ENCODE data around the gene RPL28. TPM values are rescaled to one million over a fixed set of nuclear protein-coding genes. Genes with fewer than 3 reads are reported as not detected.
A peak's percentile ranks its signal among the peaks of the same experiment; 100 is the strongest.

Gene RPL28
- total RNA-seq, 1 donor from 2014 or later, result 229 TPM

DNA sequence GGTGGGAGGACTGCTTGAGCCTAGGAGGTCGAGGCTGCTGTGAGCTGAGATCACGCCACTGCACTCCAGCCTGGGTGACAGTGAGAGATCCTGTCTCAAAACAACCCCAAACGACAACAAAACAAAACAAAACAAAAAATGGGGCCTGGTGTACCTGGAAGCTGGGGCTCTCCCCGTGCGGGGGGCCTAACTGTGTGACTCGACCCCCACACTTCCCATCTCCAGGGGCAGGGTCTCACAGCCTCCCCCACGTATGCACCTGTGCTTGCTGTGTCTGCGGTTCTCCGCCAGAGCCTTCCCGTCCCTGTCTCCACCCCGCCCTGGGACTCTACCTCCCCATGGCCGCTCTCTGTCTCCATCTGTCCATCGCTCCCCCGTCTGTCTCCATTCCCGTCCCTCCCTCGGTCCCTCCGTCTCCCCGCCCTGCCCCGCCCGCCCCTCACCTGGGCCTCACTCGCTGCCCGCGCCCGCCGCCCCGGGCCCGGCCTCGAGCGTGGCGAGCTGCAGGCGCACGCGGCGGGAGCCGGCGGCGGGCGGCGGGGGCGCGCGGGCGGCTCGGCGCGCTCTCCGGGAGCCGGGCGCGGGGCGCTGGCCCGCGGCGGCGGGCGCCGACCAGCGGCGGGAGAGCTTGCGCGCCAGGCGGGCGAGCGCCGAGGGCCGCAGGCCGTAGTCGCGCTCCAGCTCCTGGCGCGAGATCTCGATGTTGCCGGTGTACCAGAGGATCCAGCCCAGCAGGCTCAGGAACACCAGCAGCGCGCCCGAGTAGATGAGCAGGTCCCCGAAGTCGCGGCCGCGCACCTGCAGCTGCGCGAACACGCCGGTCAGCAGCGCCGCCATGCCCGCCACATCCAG lies 2.2 kb upstream of the RPL28 start:
- peaks cover 37 to 46% (median 40%) of the 10 kb centered on the region in 3 donors for H3K4me1 ChIP-seq (ENCODE audit: control insufficient read depth in 3 of 3, insufficient read depth in 3 of 3, low read length in 3 of 3)
- peaks cover 0 to 2% (median 0%) of the 10 kb centered on the region in 3 donors for H3K27me3 ChIP-seq (ENCODE audit: control insufficient read depth in 3 of 3, insufficient read depth in 3 of 3, low read length in 3 of 3)
- no peak overlapping the region for H3K27ac ChIP-seq (ENCODE audit: low read depth, low read length)

DNA sequence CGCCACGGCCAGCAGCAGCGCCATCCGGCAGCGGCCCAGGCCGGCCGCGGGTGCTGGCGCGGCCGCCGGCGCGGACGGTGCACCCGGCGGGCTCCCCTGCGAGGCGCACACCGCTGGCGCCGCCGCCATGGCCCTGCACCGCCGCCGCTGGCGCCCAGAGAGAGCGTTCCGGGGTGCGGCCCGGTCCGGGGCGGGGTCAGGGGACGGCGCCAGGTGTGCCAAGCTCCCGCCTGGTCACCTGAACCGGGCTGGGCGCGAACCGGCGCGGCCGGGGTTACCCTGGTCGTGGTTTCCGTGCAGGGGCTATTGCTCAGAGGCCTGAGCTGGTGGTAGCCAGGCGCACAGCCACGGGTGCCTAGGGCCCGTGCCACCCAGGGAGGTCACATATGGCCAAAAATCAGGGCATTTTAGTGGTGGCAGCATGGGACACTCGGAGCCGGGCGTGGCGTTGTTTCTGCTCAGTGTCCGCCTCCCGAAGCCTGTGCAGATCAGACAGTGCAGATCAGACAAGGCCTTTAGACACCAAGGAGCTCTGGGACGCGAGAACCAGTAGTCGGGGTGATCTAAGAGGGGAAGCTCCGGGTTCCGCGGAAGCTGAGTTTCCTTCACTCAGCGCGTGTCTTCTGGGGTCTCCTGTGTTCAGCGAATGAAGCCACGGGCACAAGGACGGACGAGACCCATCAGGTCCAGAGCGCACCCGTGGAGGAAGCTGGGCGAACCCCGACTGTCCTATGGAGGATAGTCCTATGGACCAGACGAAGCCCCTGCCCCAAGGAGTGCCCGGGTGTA lies 1.4 kb upstream of the RPL28 start, which contains the start of gene TMEM238:
TSS of gene TMEM238 (minus strand) at position 162 of the 789 bp plus-strand sequence. CDS start at position 129, 33 bp downstream.
- Histone ChIP-seq H3K9ac (ENCODE audit: low read depth in 1 of 3, low read length in 3 of 3) (peak within 1 kb of the TSS; percentile 92 to 95 (median 94)), H3K27me3 (ENCODE audit: control insufficient read depth in 3 of 3, insufficient read depth in 3 of 3, low read length in 3 of 3) (no peaks in the 10 kb centered on the region), H3K36me3 (ENCODE audit: control insufficient read depth in 3 of 3, insufficient read depth in 3 of 3, low read length in 3 of 3) (peaks cover 22 to 25% (median 24%) of the 10 kb centered on the region in 3 donors), H3K4me1 (ENCODE audit: control insufficient read depth in 3 of 3, insufficient read depth in 3 of 3, low read length in 3 of 3) (peaks cover 44 to 54% (median 46%) of the 10 kb centered on the region in 3 donors), H3K27ac (ENCODE audit: low read depth, low read length) (peak within 1 kb of the TSS; percentile 91), H3K4me3 (ENCODE audit: low read length in 3 of 3) (peak within 1 kb of the TSS; percentile 86 to 95 (median 88)), H3K9me3 (ENCODE audit: control insufficient read depth in 3 of 3, low read length in 3 of 3) (no peaks in the 10 kb centered on the region)

More for the DNA sequence above, 2.2 kb upstream of the RPL28 start:
- Histone ChIP-seq H3K9ac (ENCODE audit: low read depth in 1 of 3, low read length in 3 of 3) (peak overlapping the region; percentile 38 to 95 (median 57)), H3K9me3 (ENCODE audit: control insufficient read depth in 3 of 3, low read length in 3 of 3) (no peaks in the 10 kb centered on the region), H3K36me3 (ENCODE audit: control insufficient read depth in 3 of 3, insufficient read depth in 3 of 3, low read length in 3 of 3) (peaks cover 14 to 17% (median 16%) of the 10 kb centered on the region in 3 donors), H3K4me3 (ENCODE audit: low read length in 3 of 3) (peak overlapping the region; percentile 67 to 95 (median 88))

GRCh38 chr19:55384920-55385723 lies 610 bp upstream of the RPL28 start:
- Histone ChIP-seq H3K27ac (ENCODE audit: low read depth, low read length) (peak overlapping the region; percentile 91), H3K27me3 (ENCODE audit: control insufficient read depth in 3 of 3, insufficient read depth in 3 of 3, low read length in 3 of 3) (no peaks in the 10 kb centered on the region), H3K36me3 (ENCODE audit: control insufficient read depth in 3 of 3, insufficient read depth in 3 of 3, low read length in 3 of 3) (peaks cover 26 to 32% (median 32%) of the 10 kb centered on the region in 3 donors), H3K4me1 (ENCODE audit: control insufficient read depth in 3 of 3, insufficient read depth in 3 of 3, low read length in 3 of 3) (peaks cover 44 to 59% (median 48%) of the 10 kb centered on the region in 3 donors), H3K9me3 (ENCODE audit: control insufficient read depth in 3 of 3, low read length in 3 of 3) (no peaks in the 10 kb centered on the region), H3K9ac (ENCODE audit: low read depth in 1 of 3, low read length in 3 of 3) (peak overlapping the region; percentile 92 to 95 (median 94)), H3K4me3 (ENCODE audit: low read length in 3 of 3) (peak overlapping the region; percentile 86 to 95 (median 88))

DNA sequence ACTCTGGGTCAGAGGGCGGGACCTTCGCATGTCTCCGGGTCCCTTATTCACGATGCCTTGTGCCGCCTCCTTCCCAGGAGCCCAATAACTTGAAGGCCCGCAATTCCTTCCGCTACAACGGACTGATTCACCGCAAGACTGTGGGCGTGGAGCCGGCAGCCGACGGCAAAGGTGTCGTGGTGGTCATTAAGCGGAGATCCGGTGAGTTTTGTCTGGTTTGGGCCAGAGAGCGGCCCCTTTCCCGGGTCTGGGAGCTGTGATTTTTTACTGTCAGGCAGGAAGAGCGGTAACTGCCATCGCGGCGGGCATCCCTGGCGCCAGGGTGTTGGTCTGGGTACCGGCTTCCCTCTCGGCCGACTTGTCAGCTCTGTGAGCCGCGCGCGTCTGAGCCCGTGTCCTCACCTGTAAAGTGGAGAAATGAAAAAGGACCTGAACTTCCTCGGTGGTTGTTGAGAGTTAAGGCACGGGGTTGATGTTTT lies 800 bp downstream of the RPL28 start:
- Histone ChIP-seq H3K36me3 (ENCODE audit: control insufficient read depth in 3 of 3, insufficient read depth in 3 of 3, low read length in 3 of 3) (peaks cover 32 to 41% (median 32%) of the 10 kb centered on the region in 3 donors), H3K27ac (ENCODE audit: low read depth, low read length) (peak overlapping the region; percentile 91), H3K9ac (ENCODE audit: low read depth in 1 of 3, low read length in 3 of 3) (peak overlapping the region; percentile 94 to 98 (median 95)), H3K27me3 (ENCODE audit: control insufficient read depth in 3 of 3, insufficient read depth in 3 of 3, low read length in 3 of 3) (no peaks in the 10 kb centered on the region), H3K9me3 (ENCODE audit: control insufficient read depth in 3 of 3, low read length in 3 of 3) (no peaks in the 10 kb centered on the region), H3K4me3 (ENCODE audit: low read length in 3 of 3) (peak overlapping the region; percentile 95 to 98 (median 95)), H3K4me1 (ENCODE audit: control insufficient read depth in 3 of 3, insufficient read depth in 3 of 3, low read length in 3 of 3) (peaks cover 44 to 72% (median 48%) of the 10 kb centered on the region in 3 donors)

DNA sequence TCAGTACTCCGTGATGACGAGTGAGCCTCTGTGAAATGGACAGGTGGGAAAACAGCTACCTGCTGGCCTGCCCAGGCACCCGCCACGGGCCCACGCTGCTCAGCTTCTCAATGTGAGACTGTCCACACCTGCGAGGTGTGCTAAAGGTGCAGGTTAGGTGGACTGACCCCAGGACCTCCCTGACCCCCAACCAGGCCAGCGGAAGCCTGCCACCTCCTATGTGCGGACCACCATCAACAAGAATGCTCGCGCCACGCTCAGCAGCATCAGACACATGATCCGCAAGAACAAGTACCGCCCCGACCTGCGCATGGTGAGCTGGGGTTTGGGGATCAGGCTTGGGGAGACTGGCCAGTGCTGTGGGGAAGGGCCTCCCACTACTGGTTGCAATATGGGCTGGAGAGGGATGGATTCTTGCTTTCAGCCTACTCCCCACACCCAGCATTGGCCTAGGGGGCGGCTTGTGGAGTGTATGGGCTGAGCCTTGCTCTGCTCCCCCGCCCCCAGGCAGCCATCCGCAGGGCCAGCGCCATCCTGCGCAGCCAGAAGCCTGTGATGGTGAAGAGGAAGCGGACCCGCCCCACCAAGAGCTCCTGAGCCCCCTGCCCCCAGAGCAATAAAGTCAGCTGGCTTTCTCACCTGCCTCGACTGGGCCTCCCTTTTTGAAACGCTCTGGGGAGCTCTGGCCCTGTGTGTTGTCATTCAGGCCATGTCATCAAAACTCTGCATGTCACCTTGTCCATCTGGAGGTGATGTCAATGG lies 2.2 kb downstream of the RPL28 start:
- Histone ChIP-seq H3K27me3 (ENCODE audit: control insufficient read depth in 3 of 3, insufficient read depth in 3 of 3, low read length in 3 of 3) (no peaks in the 10 kb centered on the region), H3K9ac (ENCODE audit: low read depth in 1 of 3, low read length in 3 of 3) (peak overlapping the region in 2 of 3 donors; percentile 94 to 95), H3K9me3 (ENCODE audit: control insufficient read depth in 3 of 3, low read length in 3 of 3) (no peaks in the 10 kb centered on the region), H3K36me3 (ENCODE audit: control insufficient read depth in 3 of 3, insufficient read depth in 3 of 3, low read length in 3 of 3) (peaks cover 32 to 48% (median 32%) of the 10 kb centered on the region in 3 donors), H3K27ac (ENCODE audit: low read depth, low read length) (no peak overlapping the region), H3K4me1 (ENCODE audit: control insufficient read depth in 3 of 3, insufficient read depth in 3 of 3, low read length in 3 of 3) (peaks cover 44 to 70% (median 48%) of the 10 kb centered on the region in 3 donors), H3K4me3 (ENCODE audit: low read length in 3 of 3) (peak overlapping the region in 2 of 3 donors; percentile 95)

- peaks cover 32 to 48% (median 32%) of the 10 kb centered on the region in 3 donors for H3K36me3 ChIP-seq (ENCODE audit: control insufficient read depth in 3 of 3, insufficient read depth in 3 of 3, low read length in 3 of 3)
- no peaks in the 10 kb centered on the region for H3K9me3 ChIP-seq (ENCODE audit: control insufficient read depth in 3 of 3, low read length in 3 of 3)
- H3K9ac ChIP-seq (ENCODE audit: low read depth in 1 of 3, low read length in 3 of 3), result peak overlapping the region in 2 of 3 donors; percentile 33
- H3K4me1 ChIP-seq (ENCODE audit: control insufficient read depth in 3 of 3, insufficient read depth in 3 of 3, low read length in 3 of 3), result peaks cover 35 to 59% (median 39%) of the 10 kb centered on the region in 3 donors
- H3K4me3 ChIP-seq (ENCODE audit: low read length in 3 of 3), result no peak overlapping the region
- H3K27ac ChIP-seq (ENCODE audit: low read depth, low read length), result no peak overlapping the region
- H3K27me3 ChIP-seq (ENCODE audit: control insufficient read depth in 3 of 3, insufficient read depth in 3 of 3, low read length in 3 of 3), result no peaks in the 10 kb centered on the region
These were observed 3.9 kb downstream of the RPL28 start for GRCh38 chr19:55389386-55390317.

- H3K9me3 ChIP-seq (ENCODE audit: control insufficient read depth in 3 of 3, low read length in 3 of 3), result no peaks in the 10 kb centered on the region
- H3K36me3 ChIP-seq (ENCODE audit: control insufficient read depth in 3 of 3, insufficient read depth in 3 of 3, low read length in 3 of 3), result peaks cover 32 to 48% (median 32%) of the 10 kb centered on the region in 3 donors
- H3K4me1 ChIP-seq (ENCODE audit: control insufficient read depth in 3 of 3, insufficient read depth in 3 of 3, low read length in 3 of 3), result peaks cover 30 to 54% (median 34%) of the 10 kb centered on the region in 3 donors
- H3K27ac ChIP-seq (ENCODE audit: low read depth, low read length), result no peak overlapping the region
- H3K4me3 ChIP-seq (ENCODE audit: low read length in 3 of 3), result no peak overlapping the region
- no peaks in the 10 kb centered on the region for H3K27me3 ChIP-seq (ENCODE audit: control insufficient read depth in 3 of 3, insufficient read depth in 3 of 3, low read length in 3 of 3)
- H3K9ac ChIP-seq (ENCODE audit: low read depth in 1 of 3, low read length in 3 of 3), result no peak overlapping the region
These were observed 4.7 kb downstream of the RPL28 start for GRCh38 chr19:55390461-55390880.

DNA sequence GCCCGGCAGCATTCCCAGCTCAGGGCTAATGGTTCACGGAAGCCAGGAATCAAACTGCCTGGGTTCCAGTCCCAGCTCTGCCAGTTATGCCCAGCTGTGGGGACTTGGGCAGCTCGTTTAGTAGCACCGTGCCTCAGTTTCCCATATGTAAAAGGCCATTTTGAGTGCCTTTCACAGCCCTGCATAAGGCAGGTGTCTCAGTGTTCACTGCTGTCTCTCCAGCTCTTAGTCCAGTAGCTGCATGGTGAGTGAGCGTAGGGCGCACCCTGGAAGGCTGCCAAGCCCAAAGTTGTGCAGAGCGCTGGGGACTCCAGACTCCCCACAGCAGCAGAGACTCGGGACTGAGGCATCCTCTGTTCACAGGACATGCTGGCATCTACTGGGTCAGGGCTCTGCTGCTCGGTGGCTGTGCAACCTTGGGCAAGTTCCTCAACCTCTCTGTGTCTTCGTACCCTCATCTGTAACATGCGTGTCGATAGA lies 5.5 kb downstream of the RPL28 start:
- Histone ChIP-seq H3K9me3 (ENCODE audit: control insufficient read depth in 3 of 3, low read length in 3 of 3) (no peaks in the 10 kb centered on the region), H3K4me1 (ENCODE audit: control insufficient read depth in 3 of 3, insufficient read depth in 3 of 3, low read length in 3 of 3) (peaks cover 27 to 49% (median 33%) of the 10 kb centered on the region in 3 donors), H3K27me3 (ENCODE audit: control insufficient read depth in 3 of 3, insufficient read depth in 3 of 3, low read length in 3 of 3) (no peaks in the 10 kb centered on the region), H3K4me3 (ENCODE audit: low read length in 3 of 3) (no peak overlapping the region), H3K36me3 (ENCODE audit: control insufficient read depth in 3 of 3, insufficient read depth in 3 of 3, low read length in 3 of 3) (peaks cover 32 to 48% (median 32%) of the 10 kb centered on the region in 3 donors), H3K27ac (ENCODE audit: low read depth, low read length) (no peak overlapping the region), H3K9ac (ENCODE audit: low read depth in 1 of 3, low read length in 3 of 3) (peak overlapping the region in 1 of 3 donors; percentile 33)

All from skeletal muscle tissue (tissue), 4 donors.